Measurements from ENCODE around the gene ZNF580.

- TF ChIP-seq ZNF565 (CRISPR knock-in tag; conservative IDR thresholded peaks at IDR 0.05; ENCODE audit: low read depth) (no peak), TOX (CRISPR knock-in tag; IDR thresholded peaks at IDR 0.05; ENCODE audit: borderline replicate concordance) (no peak), ARNTL (CRISPR knock-in tag; IDR thresholded peaks at IDR 0.05; ENCODE audit: borderline replicate concordance, low read depth) (no peak), ZFP3 (CRISPR knock-in tag; IDR thresholded peaks at IDR 0.05) (no peak), ISL1 (CRISPR knock-in tag; IDR thresholded peaks at IDR 0.05) (no peak), PATZ1 (CRISPR knock-in tag; IDR thresholded peaks at IDR 0.05; ENCODE audit: borderline replicate concordance) (no peak)
These were observed 42.9 kb downstream of the ZNF580 start for GRCh38 chr19:55683449-55684261.
